NB4 (cell line): Measurements from ENCODE around the gene ACTR3C.

Source experiments
- POLR2A ChIP-seq: IDR thresholded peaks from 2 replicates; pipeline ENCODE4 v1.6.1; 2011; ENCODE audit warnings: mild to moderate bottlenecking; ENCODE audit not compliant: insufficient read length; ENCODE audit errors: extremely low read depth
- TF ChIP-seq, protein P1 (sequence below): IDR thresholded peaks from one replicate; pipeline ENCODE4 v1.5.1; 2012; ENCODE audit warnings: low read depth, low read length

DNA sequence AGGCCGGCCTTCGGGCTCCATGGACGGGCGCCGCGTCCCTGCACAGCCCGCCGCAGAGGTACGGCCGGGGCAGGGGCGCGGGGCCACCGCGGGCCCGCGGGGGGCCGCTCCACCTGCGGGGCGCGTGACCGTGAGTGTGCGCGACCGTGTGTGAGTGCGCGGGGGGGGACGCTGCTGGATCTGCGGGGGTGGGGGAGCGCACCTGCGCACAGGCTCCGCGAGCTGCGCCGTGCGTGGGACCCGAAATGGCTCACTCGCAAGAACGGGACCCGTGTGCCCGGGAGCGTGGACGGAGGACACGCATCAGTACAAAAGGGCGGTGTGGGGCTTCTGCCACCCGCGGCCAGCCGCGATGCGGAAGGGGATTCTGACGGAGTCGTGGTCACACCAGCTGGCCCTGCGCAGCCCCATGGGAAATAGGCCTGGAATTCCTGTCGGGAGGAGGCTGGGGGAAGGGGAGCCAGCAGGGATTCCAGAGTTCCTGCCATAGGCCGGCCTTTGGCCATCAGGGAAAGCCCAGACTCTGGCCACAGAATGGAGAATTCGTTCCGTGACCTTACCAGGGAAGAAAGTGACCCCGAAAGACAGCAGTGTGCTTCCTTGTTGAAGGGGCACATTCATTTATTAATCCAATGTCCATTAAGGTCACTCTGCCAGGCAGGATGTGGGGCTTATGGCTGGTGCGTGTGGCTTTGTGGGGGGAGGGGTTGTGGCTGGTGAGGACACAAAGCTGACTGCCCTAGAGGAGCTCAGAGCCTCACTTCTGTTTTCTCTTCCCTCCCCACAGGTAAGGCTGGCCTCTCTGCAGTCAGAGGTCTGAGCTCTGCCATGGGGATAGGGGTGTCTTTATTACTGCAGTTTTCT lies 45.8 kb upstream of the ACTR3C start:
- TF ChIP-seq, protein P1, sequence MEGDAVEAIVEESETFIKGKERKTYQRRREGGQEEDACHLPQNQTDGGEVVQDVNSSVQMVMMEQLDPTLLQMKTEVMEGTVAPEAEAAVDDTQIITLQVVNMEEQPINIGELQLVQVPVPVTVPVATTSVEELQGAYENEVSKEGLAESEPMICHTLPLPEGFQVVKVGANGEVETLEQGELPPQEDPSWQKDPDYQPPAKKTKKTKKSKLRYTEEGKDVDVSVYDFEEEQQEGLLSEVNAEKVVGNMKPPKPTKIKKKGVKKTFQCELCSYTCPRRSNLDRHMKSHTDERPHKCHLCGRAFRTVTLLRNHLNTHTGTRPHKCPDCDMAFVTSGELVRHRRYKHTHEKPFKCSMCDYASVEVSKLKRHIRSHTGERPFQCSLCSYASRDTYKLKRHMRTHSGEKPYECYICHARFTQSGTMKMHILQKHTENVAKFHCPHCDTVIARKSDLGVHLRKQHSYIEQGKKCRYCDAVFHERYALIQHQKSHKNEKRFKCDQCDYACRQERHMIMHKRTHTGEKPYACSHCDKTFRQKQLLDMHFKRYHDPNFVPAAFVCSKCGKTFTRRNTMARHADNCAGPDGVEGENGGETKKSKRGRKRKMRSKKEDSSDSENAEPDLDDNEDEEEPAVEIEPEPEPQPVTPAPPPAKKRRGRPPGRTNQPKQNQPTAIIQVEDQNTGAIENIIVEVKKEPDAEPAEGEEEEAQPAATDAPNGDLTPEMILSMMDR = no peak
- peak; percentile 21 for TF ChIP-seq POLR2A
